Measurements from ENCODE around the gene PITPNM2.

DNA sequence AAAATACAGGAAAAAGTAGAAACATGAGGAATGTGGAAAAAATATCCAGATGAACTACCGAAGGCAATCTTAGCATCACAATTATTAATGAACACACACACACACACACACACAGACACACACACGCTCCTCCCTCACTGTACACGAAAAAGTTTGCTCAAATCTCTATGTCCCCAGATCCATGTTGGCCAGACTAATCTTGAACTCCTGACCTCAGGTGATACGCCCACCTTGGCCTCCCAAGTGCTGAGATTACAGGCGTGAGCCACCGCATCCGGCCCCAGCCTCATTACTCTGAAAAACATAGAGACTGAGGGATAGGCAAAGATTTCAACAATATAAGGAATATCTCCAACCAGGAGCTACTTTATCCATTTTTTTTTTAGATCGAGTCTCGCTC, 17.2 kb downstream of the PITPNM2 start:
- no peak for TF ChIP-seq POLR2A (IDR thresholded peaks at IDR 0.05)
- TF ChIP-seq, protein P1, sequence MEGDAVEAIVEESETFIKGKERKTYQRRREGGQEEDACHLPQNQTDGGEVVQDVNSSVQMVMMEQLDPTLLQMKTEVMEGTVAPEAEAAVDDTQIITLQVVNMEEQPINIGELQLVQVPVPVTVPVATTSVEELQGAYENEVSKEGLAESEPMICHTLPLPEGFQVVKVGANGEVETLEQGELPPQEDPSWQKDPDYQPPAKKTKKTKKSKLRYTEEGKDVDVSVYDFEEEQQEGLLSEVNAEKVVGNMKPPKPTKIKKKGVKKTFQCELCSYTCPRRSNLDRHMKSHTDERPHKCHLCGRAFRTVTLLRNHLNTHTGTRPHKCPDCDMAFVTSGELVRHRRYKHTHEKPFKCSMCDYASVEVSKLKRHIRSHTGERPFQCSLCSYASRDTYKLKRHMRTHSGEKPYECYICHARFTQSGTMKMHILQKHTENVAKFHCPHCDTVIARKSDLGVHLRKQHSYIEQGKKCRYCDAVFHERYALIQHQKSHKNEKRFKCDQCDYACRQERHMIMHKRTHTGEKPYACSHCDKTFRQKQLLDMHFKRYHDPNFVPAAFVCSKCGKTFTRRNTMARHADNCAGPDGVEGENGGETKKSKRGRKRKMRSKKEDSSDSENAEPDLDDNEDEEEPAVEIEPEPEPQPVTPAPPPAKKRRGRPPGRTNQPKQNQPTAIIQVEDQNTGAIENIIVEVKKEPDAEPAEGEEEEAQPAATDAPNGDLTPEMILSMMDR (IDR thresholded peaks at IDR 0.05) = no peak
- no peak for TF ChIP-seq POLR2AphosphoS5 (IDR thresholded peaks at IDR 0.05)
- no peak for TF ChIP-seq EP300 (IDR thresholded peaks at IDR 0.05)
